OCI-LY7 (cell line): ENCODE results near the gene CERS6.

Experiments
- CTCF ChIP-seq: fragments of 200-600 bp; sonication (generic); conservative IDR thresholded peaks from 2 replicates; pipeline ENCODE4 v1.5.1; 2014; ENCODE audit warnings: mild to moderate bottlenecking, antibody characterized with exemption, low read length, moderate library complexity, mixed read lengths
- EZH2phosphoT487 ChIP-seq: fragments of 200-600 bp; sonication (generic); IDR thresholded peaks from 2 replicates; pipeline ENCODE4 v1.6.1; 2018; ENCODE audit warnings: low read depth, borderline replicate concordance, mild to moderate bottlenecking, mixed run types, antibody characterized with exemption, low read length, moderate library complexity, mixed read lengths

DNA sequence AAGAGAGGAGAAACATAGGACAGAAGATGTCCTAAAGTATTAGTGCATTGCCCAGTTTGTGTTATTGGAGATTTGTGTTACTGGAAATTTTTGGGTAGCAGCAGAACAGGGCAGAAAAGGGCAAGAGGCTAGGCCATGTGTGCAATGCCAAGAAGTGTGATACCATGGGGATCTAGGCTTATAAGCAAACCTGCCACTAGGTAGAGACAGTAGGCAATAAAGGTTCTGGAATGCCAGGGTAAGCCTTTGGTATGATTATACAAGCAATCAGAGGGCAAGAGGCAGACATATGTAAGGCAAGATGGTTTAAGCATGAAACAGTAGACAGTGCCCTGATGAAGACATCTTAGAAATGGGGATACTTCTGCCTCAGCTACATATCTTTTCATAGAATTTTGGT, 12.3 kb upstream of the CERS6 start:
- TF ChIP-seq CTCF (no peak), EZH2phosphoT487 (no peak)
